Measurements from ENCODE around the gene CAND2. TPM values are rescaled to one million over a fixed set of nuclear protein-coding genes. Genes with fewer than 3 reads are reported as not detected.

CAND2 gene
- polyA plus RNA-seq, 1 of the 3 experiments (the other 2 are of a cell fraction) = 1.5 TPM

GRCh38 chr3:12773030-12773709 lies 23.3 kb upstream of the CAND2 start:
- Histone ChIP-seq H4K20me1 (ENCODE audit: insufficient read depth) (no peaks in the 10 kb centered on the region), H3K4me3 (ENCODE audit: low read depth in 2 of 2, low read length in 1 of 2) (no peak overlapping the region), H3K4me2 (no peak overlapping the region), H3K9me2 (no peaks in the 10 kb centered on the region), H3K9ac (no peak overlapping the region), H3K36me3 (replicated peaks in 1 of 2; ENCODE audit: control insufficient read depth in 1 of 2, insufficient read depth in 2 of 2, low read length in 1 of 2) (no peaks in the 10 kb centered on the region), H3K79me2 (ENCODE audit: insufficient read depth) (no peaks in the 10 kb centered on the region), H2AFZ (ENCODE audit: low read depth) (no peak overlapping the region), H3K27ac (ENCODE audit: low read depth in 2 of 2, low read length in 1 of 2) (no peak overlapping the region), H3K27me3 (ENCODE audit: insufficient read depth) (no peaks in the 10 kb centered on the region), H3K9me3 (no peaks in the 10 kb centered on the region), H3F3A (replicated peaks; ENCODE audit: insufficient read depth) (no peaks in the 10 kb centered on the region), H3K4me1 (ENCODE audit: control insufficient read depth in 1 of 2, insufficient read depth in 2 of 2, low read depth in 1 of 2, low read length in 1 of 2) (no peaks in the 10 kb centered on the region)
- no peak for DNase-seq
- CTCF ChIA-PET = interaction anchor here (1.1 kb wide), 2 partner anchors 23 to 26 kb away, joined by 3 read pairs; no protein-coding TSS in a partner anchor
- TF ChIP-seq MEF2A (IDR thresholded peaks at IDR 0.05; ENCODE audit: borderline replicate concordance, low read depth) = no peak
- TF ChIP-seq NFIC (IDR thresholded peaks at IDR 0.05; ENCODE audit: borderline replicate concordance) = no peak
- TF ChIP-seq CTCF (IDR thresholded peaks at IDR 0.05) = no peak
- TF ChIP-seq PBX3 (IDR thresholded peaks at IDR 0.05) = no peak
- TF ChIP-seq MXI1 (IDR thresholded peaks at IDR 0.05; ENCODE audit: low read depth, low read length) = no peak
- no peak for TF ChIP-seq RFX5 (IDR thresholded peaks at IDR 0.05; ENCODE audit: low read length)
- 71% methylated on average over 2 of the region's 2 CpGs for WGBS (ENCODE audit: low lambda C conversion rate)
- POLR2A ChIA-PET = no interaction called here

- POLR2A ChIA-PET = no interaction called here
- CTCF ChIA-PET = interaction anchor here (1.1 to 1.4 kb wide), 4 partner anchors 9 to 68 kb away, joined by 3 to 4 read pairs (median 4); no protein-coding TSS in a partner anchor
These were observed 22.8 kb upstream of the CAND2 start for GRCh38 chr3:12773710-12774086.

More at GRCh38 chr3:12773710-12774086, 22.8 kb upstream of the CAND2 start:
- Histone ChIP-seq H2AFZ (ENCODE audit: low read depth) (no peak overlapping the region), H3K4me2 (no peak overlapping the region), H3K36me3 (replicated peaks in 1 of 2; ENCODE audit: control insufficient read depth in 1 of 2, insufficient read depth in 2 of 2, low read length in 1 of 2) (no peaks in the 10 kb centered on the region), H3K27me3 (ENCODE audit: insufficient read depth) (no peaks in the 10 kb centered on the region), H3K9me2 (no peaks in the 10 kb centered on the region), H3F3A (replicated peaks; ENCODE audit: insufficient read depth) (no peaks in the 10 kb centered on the region), H3K79me2 (ENCODE audit: insufficient read depth) (no peaks in the 10 kb centered on the region), H3K27ac (ENCODE audit: low read depth in 2 of 2, low read length in 1 of 2) (no peak overlapping the region), H4K20me1 (ENCODE audit: insufficient read depth) (no peaks in the 10 kb centered on the region), H3K9me3 (no peaks in the 10 kb centered on the region), H3K4me3 (ENCODE audit: low read depth in 2 of 2, low read length in 1 of 2) (no peak overlapping the region), H3K9ac (no peak overlapping the region), H3K4me1 (ENCODE audit: control insufficient read depth in 1 of 2, insufficient read depth in 2 of 2, low read depth in 1 of 2, low read length in 1 of 2) (no peaks in the 10 kb centered on the region)
- TF ChIP-seq PBX3 (IDR thresholded peaks at IDR 0.05) (no peak), JUND (IDR thresholded peaks at IDR 0.05) (no peak), EZH2phosphoT487 (IDR thresholded peaks at IDR 0.05; ENCODE audit: borderline replicate concordance, low read depth) (no peak), CTCF (IDR thresholded peaks at IDR 0.05) (no peak), TAF1 (IDR thresholded peaks at IDR 0.05; ENCODE audit: borderline replicate concordance, low read depth, low read length) (no peak), EP300 (IDR thresholded peaks at IDR 0.05; ENCODE audit: borderline replicate concordance in 1 of 2, low read depth in 1 of 2, low read length in 1 of 2) (no peak), USF1 (IDR thresholded peaks at IDR 0.05; ENCODE audit: borderline replicate concordance, low read depth) (no peak), MAX (IDR thresholded peaks at IDR 0.05; ENCODE audit: low read depth) (no peak), GATA2 (CRISPR knock-in tag; IDR thresholded peaks at IDR 0.05) (no peak)
- no peak for DNase-seq
- WGBS (ENCODE audit: low lambda C conversion rate) = 80% methylated on average over 1 of the region's 1 CpG
